GM18511 (cell line): Measurements from ENCODE around the gene VPS13D.

Experiments used
- ATAC-seq: cut with Tn5 transposase; IDR thresholded peaks from one replicate; pipeline ENCODE4 v1.9.1; 2021; ENCODE audit warnings: mild to moderate bottlenecking, moderate library complexity; ENCODE audit not compliant: unreplicated experiment

VPS13D gene

GRCh38 chr1:12547586-12548225 is 317.9 kb downstream of the VPS13D start:
- no peak for ATAC-seq

DNA sequence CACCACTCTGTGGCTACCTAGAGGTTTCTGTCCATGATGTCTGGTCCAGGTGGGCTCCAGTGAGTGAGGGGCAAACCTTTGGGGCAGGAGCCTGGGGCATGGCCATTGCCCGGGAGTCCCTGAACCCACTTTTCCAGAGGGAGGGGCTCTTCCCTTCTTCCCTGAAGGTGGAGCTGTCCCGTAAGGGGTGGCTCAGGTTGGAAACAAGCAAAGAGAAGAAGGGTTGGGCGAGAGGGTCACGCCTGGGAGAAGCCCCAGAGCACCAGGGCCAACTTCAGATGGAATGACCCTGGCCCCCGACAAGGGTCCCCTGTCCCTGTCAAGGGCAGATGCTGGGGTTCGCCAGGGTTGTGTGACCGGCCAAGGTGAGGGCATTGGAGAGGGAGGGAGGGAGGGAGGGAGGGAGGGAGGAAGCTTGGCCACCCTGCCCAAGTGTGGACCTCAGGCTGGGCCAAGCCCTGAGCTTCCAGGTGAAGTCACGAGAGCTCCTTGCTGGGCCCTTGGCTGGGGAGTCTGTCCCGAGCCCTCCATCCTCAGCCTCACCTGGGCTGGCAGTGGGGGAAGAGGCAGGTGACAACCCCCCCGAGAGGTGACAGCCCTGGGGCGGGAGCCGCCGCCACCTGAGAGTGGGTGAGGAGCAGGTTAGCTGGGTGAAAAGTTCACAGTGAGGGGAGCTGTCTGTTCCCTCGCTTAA is 318.6 kb downstream of the VPS13D start:
- ATAC-seq, result no peak

GRCh38 chr1:12548973-12549459 is 319.2 kb downstream of the VPS13D start:
- no peak for ATAC-seq

- ATAC-seq, result no peak
Observed at GRCh38 chr1:12549460-12550349, 319.9 kb downstream of the VPS13D start.

DNA sequence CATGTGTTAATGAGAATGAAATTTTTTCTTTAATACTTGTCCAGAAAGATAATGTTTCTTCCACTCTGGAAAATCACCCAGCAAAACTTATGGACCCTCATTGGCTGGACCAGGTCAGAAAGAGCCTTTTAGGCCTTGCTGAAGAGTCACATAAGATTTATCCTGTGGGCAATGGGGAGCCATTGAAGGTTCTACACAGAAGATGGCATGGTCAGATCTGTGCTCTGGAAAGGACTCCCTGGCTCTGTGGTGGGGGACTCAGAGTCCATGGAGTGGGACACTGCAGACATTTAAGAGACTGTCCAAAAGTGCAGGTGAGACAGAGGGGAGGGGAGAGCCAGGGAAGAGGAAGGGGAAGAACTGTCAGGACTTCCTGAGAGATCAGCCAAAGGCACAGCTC is 321.8 kb downstream of the VPS13D start:
- ATAC-seq, result no peak

DNA sequence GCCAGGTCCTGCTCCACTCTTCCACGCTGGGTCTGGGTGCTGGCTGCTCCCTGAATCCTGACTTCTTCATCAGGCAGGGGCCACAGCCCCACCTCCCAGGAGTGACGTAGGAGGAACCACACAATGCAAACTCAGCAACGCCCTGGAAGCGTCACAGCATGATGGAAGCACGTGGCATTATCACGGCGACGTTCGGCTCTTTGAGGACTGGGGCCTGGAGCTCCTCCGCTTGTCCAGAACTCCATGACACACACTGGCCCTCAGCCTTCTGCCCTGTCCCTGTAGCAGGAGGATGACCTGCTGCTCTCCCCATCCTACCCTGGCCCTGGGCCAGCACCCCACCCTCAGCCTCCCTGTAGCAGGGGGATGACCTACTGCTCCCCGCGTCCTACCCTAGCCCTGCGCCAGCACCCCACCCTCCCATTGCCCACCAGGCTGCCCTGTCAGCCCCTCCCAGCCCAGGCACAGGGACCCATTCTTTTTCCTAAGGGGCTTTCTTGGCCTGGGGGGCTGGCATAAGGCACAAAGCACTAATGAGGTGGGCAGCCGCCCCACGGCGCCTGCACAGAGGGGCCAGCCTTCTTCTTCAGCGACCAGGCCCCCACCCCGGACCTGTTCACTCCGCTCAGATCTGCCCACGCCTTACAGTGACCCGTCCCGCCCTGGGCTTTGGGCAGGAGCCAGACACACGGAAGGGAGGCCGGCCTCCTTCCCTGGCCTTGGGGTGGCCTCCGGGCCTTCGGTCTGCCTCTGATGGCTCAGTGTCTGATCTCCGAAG is 322.5 kb downstream of the VPS13D start:
- no peak for ATAC-seq

DNA sequence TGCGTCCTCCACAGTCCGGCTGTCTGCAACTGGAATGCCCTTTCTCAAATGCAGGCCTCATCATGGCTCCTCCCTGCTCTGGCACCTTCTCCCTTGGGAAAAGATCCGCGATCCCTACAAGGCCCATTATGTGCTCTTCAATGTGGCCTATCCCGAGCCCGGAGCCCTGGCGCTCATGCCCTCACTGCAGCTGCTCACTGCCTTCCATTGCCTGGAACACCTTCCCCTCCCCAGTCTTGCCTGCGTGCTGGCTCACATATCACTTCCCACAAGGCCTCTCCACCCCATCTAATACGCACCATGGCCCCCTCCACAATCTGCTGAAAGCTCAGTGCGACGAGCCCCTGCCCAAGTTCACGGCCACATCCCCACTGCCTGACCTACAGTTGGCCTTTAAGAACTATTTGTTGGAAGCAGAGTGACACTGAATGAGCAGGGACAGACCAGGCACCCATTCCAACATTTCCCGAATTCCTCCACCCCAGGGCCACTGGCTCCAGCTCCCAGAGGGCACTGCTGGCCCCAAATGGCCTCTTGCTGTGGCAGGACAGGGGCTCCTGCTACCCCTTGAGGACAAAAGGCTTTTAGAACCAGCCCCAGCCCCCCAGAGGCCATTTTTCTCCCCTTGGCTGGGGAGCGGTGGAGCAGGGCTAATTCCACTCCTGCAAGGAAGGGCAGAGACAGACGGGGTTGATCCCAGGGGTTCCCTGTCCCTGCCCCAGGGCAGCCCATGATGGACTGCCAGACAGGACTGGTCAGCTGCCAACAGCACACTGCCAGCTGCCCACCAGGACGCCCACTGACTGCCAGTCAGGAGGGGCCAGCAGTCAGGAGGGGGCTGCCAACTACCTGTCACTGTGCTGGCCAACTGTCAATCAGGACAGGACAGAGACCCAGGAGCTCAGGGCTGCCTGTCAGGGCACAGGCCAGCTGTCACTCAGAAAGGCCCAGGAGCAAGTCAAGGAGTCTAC is 323.4 kb downstream of the VPS13D start:
- no peak for ATAC-seq

DNA sequence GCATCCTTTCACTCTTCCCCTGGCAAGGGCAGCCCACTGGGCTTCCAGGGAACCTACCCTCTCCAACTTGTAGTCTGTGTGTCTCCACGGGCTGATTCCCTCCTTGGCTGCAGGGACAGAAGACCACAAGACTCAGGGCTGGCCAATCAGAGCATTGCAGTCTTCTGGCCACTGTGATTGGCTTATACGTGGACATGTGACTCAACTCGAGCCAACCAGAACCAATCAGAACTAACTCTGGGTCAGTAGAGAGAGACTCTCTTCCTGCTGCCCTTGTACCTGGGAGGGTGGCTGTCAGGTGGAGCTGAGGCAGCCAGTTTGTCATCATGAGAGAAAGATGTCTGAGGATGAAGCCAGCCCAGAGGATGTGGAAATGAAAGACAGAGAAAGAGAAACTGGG is 324.1 kb downstream of the VPS13D start:
- ATAC-seq, result no peak

DNA sequence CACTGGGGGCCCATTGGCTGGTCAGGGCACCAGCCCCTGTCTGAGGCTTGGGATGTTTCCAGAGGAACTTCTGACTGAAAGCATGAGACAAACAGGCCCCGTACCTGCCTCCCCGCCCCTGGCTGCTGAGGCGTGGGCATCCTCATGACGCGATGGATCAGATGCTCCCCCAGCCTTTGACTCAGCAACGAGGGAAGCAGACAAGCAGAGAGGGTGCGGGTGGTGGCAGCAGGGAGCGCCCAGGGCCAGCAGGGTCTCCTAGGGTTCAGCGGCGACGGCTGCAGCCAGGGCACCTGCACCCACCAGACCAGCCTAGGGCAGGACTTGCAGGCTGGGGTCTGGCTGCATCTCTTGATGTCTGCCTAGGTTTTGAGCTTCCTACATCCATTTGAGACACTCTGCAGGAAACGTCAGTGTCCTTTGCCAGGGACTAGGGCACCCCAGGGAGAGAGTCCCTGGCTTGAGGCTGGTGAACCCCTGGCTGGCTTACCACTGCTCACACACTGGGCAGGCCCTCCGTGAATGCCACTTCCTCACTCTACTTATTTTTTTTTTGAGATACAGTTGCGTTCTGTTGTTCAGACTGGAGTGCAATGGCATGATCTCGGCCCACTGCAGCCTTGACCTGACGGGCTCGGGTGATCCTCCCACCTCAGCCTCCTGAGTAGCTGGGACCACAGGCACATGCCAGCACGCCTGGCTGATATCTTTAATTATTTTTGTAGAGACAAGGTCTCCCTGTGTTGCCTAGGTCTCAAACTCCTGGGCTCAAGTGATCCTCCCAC is 324.9 kb downstream of the VPS13D start:
- no peak for ATAC-seq

DNA sequence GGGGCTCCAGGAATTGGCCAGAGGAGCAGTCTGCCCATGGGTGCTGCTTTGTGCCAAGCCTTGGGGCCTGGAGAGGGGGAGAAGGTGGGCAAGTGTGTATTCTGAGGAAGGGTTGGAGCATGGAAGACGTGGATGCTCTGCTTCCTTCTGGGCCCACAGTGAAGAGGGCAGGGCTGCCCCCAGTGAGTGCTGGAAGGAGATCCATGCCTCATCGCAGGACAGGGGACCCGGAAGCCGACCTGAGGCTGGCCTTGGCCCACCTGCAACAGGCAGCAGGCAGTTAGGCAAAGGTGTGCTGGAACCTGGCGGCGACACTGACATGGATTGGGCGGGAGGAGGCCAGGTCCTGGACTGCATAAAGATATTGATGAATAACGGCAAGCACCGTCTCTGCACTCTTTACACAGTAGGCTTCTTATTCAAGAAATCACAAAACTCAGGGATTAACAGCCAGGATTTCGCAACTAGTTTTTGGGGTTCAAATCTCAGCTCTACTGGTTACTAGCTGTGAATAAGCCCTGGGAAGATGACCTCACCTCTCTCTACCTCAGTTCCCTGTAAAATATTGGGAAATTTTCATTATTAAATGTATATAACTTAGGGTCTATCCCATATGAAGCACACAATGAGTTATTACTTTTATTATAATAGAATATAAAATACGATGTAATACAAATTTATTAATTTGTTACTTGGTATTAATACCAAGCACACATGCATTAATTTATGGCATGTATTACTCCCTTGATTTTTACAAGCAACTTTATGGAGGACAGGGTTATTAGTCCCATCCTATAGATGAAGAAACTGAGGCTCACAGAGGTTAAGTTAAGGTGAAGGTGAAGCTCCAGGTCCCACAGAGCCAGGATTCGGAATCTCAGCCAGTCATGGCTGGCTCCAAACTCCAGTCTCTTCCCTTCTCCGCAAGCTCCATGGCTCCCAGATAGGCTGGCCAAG is 325.9 kb downstream of the VPS13D start:
- no peak for ATAC-seq

DNA sequence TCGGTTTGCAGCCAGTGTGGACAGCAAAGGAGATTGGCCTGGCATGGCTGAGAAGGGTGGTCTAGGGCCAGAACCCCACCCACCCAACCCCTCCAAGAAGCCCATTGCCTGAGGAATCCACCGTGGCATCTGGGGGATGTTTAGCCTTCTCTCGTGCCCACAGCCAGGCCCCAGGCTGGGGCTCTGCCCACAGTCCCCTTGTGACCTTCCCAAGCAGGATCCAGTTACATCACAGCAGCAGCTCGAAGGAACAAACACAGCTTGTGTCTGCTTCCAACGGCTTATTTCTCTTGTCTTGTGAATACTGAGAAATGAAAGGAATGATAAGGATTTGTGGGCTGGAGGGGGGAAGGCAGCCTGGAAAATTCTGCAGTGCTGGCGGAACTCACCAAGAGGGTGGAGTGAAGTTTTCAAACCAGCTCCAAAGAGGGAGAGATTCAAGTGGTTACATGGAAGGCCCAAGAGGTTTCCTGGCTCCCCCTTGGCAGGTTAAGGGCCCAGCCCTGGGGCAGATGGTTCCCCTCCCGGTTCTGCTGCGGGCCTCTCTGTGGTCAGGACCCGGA is 326.6 kb downstream of the VPS13D start:
- no peak for ATAC-seq

- no peak for ATAC-seq
Observed at GRCh38 chr1:12556957-12557935, 327.4 kb downstream of the VPS13D start.

DNA sequence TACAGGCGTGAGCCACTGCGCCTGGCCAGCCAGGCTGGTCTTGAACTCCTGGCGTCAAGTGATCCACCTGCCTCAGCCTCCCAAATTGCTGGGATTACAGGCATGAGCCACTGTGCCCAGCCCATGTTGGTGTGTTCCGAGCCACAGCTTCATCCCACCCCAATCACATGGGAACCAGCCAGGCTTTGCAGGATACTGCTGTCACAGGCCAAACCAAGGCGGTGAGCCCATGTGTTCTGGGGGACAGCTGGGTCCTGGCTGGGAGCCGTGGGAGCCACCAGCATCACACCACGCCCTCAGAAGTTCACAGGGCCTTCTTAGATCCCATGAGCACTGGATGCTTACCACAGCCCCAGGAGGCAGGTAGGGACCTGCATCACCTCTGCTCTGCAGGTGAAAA is 331.3 kb downstream of the VPS13D start:
- ATAC-seq, result no peak
